Stomach (tissue), 9 donors: ENCODE results near the gene EGFR. TPM values are rescaled to one million over a fixed set of nuclear protein-coding genes. Genes with fewer than 3 reads are reported as not detected.

Source experiments
- DNase-seq, 2 donors: peaks; one replicate each; pipeline versions ENCODE4 v3.0.0 to v3.0.0-alpha.2; 2013 to 2019
- H3K27ac ChIP-seq, 5 donors: fragments of 200-600 bp in 4 of 5; sonication (generic) in 4 of 5; one replicate each; pipeline ENCODE4 v1.5.1; 2013 to 2019; ENCODE audit warnings: mild to moderate bottlenecking in 1 of 5, moderate library complexity in 1 of 5
- H3K27me3 ChIP-seq, 3 donors: fragments of 200-600 bp; sonication (generic); one replicate each; pipeline ENCODE4 v1.5.1; 2017 to 2019; ENCODE audit warnings: mixed run types in 1 of 3
- H3K36me3 ChIP-seq, 4 donors: fragments of 200-600 bp; sonication (generic); 1 replicate in 3 of 4; 2 replicates in 1 of 4; pipeline ENCODE4 v1.5.1; 2016 to 2019
- H3K4me1 ChIP-seq, 4 donors: fragments of 200-600 bp; sonication (generic); one replicate each; pipeline ENCODE4 v1.5.1; 2016 to 2019
- H3K4me3 ChIP-seq, 4 donors: fragments of 200-600 bp; sonication (generic) in 3 of 4; one replicate each; pipeline ENCODE4 v1.5.1; 2016 to 2019; ENCODE audit warnings: mild to moderate bottlenecking in 1 of 4
- H3K9me3 ChIP-seq, 4 donors: fragments of 200-600 bp; sonication (generic); one replicate each; pipeline ENCODE4 v1.5.1; 2016 to 2019
- EP300 ChIP-seq: sonication (generic); formaldehyde crosslinking; IDR thresholded peaks from one replicate; pipeline ENCODE4 v1.6.1; 2017; ENCODE audit warnings: antibody characterized with exemption
- POLR2A ChIP-seq, 4 donors: fragments of 450-650 bp; IDR thresholded peaks; one replicate each; pipeline ENCODE4 v1.6.1; 2016; ENCODE audit warnings: antibody characterized with exemption in 4 of 4, control low read depth in 2 of 4, mild to moderate bottlenecking in 1 of 4, moderate library complexity in 1 of 4
- POLR2AphosphoS5 ChIP-seq, 3 donors: sonication (generic); formaldehyde crosslinking; IDR thresholded peaks; one replicate each; pipeline ENCODE4 v1.6.1; 2016; ENCODE audit warnings: antibody characterized with exemption in 3 of 3
- WGBS, 5 donors: extraction: QIAGEN DNeasy Blood & Tissue Kit in 3 of 5; methylation state at CpG; one replicate each; pipeline versions ENCODE4 v1.1.5 to v1.1.7; 2013 to 2018; 5-methylcytosine and 5-hydroxymethylcytosine counted together
- intact Hi-C: fragments of 100-400 bp; cut with DNase I; formaldehyde crosslinking; loops from one replicate; pipeline ENCODE4 v1.15.1; 2023; ENCODE audit warnings: low total_unique reads
- polyA plus RNA-seq, 3 donors: library from polyadenylated mRNA; stranded (reverse); fragments of 200-250 nt; gene quantifications; one replicate each; pipeline ENCODE4 v1.2.3, GENCODE V29; 2013
- total RNA-seq, 5 donors: library from RNA; depleted of rRNA; stranded (reverse); fragments of >200 nt; gene quantifications; one replicate each; pipeline versions ENCODE4 v1.1.0 to v1.2.3, GENCODE V29; 2014 to 2016
- TF ChIP-seq, protein P1 (sequence below), 7 experiments: fragments of 450-650 bp in 4 of 7; fragments of 200-600 bp in 3 of 7; sonication (generic) in 3 of 7; IDR thresholded peaks; one replicate each; pipeline ENCODE4 v1.5.1; 2016 to 2019; ENCODE audit warnings: antibody characterized with exemption in 7 of 7, control low read depth in 2 of 7, mild to moderate bottlenecking in 1 of 7
- donor health status: healthy with polysubstance abuse.
- donor health status: Bipolar disorder and iron deficiency.
- donor health status: healthy.

Gene EGFR
- total and polyA plus RNA-seq, 8 donors, result 3.4 to 43.4 (median 32.6) TPM

DNA sequence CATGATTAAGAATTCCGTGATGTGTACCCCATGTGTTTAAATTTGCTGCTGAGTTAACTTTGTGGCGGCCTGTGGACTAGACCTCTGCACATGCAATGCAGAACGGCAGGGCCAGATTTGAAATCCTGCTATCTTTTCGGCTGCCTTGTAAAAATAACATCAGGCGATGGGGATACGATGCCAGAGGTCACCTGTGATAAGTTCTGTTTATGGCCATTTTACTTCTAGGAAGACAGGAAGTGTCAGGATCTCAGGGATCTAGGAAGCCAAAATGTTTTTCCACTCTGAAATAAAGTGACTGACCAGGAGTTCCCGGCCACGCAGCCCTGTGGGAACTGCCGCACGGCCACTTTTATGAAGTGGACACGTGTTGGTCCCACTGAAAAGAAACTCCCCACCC lies 77.5 kb downstream of the EGFR start:
- Histone ChIP-seq H3K4me3 (no peak overlapping the region), H3K27ac (no peak overlapping the region), H3K36me3 (no peaks in the 10 kb centered on the region), H3K4me1 (peaks cover 21 to 83% (median 45%) of the 10 kb centered on the region in 4 donors), H3K9me3 (no peaks in the 10 kb centered on the region), H3K27me3 (no peaks in the 10 kb centered on the region)
- WGBS, 5 donors, result 59 to 71% (median 65%) methylated on average over 11 of the region's 11 CpGs
- intact Hi-C loops, result no loop called here
- no peak for DNase-seq
- TF ChIP-seq POLR2AphosphoS5 (IDR thresholded peaks at IDR 0.05), result no peak
- no peak for TF ChIP-seq EP300
- TF ChIP-seq POLR2A (IDR thresholded peaks at IDR 0.05), result no peak
- TF ChIP-seq, protein P1, sequence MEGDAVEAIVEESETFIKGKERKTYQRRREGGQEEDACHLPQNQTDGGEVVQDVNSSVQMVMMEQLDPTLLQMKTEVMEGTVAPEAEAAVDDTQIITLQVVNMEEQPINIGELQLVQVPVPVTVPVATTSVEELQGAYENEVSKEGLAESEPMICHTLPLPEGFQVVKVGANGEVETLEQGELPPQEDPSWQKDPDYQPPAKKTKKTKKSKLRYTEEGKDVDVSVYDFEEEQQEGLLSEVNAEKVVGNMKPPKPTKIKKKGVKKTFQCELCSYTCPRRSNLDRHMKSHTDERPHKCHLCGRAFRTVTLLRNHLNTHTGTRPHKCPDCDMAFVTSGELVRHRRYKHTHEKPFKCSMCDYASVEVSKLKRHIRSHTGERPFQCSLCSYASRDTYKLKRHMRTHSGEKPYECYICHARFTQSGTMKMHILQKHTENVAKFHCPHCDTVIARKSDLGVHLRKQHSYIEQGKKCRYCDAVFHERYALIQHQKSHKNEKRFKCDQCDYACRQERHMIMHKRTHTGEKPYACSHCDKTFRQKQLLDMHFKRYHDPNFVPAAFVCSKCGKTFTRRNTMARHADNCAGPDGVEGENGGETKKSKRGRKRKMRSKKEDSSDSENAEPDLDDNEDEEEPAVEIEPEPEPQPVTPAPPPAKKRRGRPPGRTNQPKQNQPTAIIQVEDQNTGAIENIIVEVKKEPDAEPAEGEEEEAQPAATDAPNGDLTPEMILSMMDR (IDR thresholded peaks at IDR 0.05), result no peak

DNA sequence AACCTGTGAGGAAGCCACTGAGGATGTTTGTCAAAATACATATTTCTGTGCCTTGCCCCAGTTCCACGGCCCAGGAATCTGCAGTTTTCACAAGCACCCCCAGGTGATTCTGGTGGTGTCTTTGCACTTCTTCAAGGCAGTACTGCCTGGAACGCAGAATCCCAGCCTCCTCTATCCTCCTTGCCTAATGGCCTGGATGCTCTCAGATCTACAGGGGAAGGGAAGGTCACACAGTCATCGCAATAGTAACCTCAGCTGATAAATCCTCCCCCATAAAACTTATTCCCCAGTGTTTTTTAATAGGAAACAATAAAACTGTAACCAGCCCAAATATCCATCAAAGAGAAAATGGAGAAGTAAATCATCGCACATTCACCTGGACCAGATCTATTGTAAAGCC lies 78.3 kb downstream of the EGFR start:
- Histone ChIP-seq H3K27ac (no peak overlapping the region), H3K4me1 (peaks cover 18 to 83% (median 42%) of the 10 kb centered on the region in 4 donors), H3K9me3 (no peaks in the 10 kb centered on the region), H3K36me3 (no peaks in the 10 kb centered on the region), H3K4me3 (no peak overlapping the region), H3K27me3 (no peaks in the 10 kb centered on the region)
- intact Hi-C loops, result no loop called here
- DNase-seq, result no peak
- 89 to 97% (median 92%) methylated on average over 4 of the region's 4 CpGs for WGBS, 5 donors
- TF ChIP-seq EP300 (no peak), POLR2A (IDR thresholded peaks at IDR 0.05) (no peak), POLR2AphosphoS5 (IDR thresholded peaks at IDR 0.05) (no peak)
- TF ChIP-seq, protein P1 (IDR thresholded peaks at IDR 0.05), result no peak

DNA sequence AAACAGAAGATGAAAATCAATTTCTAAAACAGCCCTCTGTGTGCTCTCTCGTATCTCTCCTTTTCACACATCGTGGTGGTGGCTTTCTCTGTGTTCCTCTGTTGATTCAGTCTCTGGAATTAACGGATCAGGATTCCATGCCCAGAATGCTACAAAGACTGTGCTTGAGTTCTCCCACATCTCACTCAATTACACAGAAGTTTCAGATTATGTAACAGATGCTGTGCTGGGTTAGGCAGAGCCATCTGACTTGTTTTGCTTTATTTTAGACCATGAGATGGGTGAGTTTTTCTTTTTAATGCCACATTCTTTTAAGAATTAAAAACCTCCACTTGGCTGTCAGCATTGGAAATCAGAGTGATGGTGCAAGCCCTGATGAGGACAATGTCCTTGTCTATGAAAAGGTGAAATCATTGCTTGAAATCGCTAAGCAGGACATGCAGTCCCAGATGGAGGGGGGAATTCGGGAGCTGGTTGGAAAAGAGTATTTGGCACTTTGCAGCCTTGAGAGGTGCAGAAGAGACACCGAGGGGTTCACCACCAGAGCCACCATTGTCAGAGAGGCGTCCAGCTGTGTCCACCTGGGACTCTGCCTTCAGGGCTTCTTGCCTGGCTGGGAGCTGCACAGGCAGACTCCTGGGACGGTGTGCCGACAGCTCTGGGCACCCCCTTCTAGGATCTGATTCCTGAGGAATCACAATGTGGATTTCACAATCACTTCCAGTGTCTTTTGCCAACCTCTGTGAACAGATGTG lies 80.4 kb downstream of the EGFR start:
- DNase-seq, result peak in 1 of 2 donors; percentile 32
- peaks cover 11 to 67% (median 37%) of the 10 kb centered on the region in 4 donors for H3K4me1 ChIP-seq
- no peak overlapping the region for H3K4me3 ChIP-seq
- no peaks in the 10 kb centered on the region for H3K9me3 ChIP-seq
- 54 to 80% (median 73%) methylated on average over 9 of the region's 9 CpGs for WGBS, 5 donors
- no peaks in the 10 kb centered on the region for H3K27me3 ChIP-seq
- intact Hi-C loops, result no loop called here
- no peaks in the 10 kb centered on the region for H3K36me3 ChIP-seq
- H3K27ac ChIP-seq, result peak overlapping the region in 4 of 5 donors; percentile 23 to 78 (median 68)
- TF ChIP-seq EP300, result no peak

DNA sequence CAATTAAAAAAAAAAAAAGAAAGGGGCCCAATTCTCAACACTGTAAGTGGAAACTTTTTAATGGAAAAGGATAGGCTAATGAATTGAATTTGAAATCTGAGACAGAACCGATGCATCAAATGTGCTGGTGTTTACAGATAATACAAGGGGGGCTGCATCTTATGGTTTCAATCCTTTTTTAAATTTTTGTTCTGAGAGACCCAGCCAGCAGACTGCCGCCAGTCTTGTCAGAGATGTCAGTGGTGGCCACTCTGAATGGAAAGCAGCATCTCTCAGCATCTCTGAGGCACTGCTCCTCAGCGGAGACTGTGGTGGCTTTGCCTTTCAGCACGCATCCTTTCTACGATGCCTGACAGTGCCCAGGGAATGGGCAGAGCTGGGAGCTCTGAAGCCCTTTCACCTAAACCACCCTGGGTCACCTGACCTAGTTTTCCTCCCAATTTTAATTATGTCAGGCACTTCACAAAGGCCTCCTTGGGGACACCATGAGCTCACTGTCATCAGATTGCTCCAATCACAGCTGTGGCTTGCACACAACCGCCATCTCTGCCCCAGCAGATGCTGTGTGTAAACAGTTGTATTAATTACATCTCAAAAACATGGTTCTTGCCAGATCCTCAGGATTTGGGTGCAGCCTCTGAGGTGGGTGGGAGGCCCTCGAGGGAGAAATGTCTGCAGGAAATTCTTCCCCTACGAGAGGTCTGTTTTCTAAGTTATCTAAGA lies 81.2 kb downstream of the EGFR start:
- TF ChIP-seq POLR2A (IDR thresholded peaks at IDR 0.05) (no peak), POLR2AphosphoS5 (IDR thresholded peaks at IDR 0.05) (no peak), EP300 (no peak)
- TF ChIP-seq, protein P1 (IDR thresholded peaks at IDR 0.05), result no peak
- H3K27me3 ChIP-seq, result no peaks in the 10 kb centered on the region
- H3K36me3 ChIP-seq, result no peaks in the 10 kb centered on the region
- H3K27ac ChIP-seq, result peak overlapping the region; percentile 54 to 80 (median 77)
- H3K4me1 ChIP-seq, result peaks cover 11 to 67% (median 39%) of the 10 kb centered on the region in 4 donors
- no peaks in the 10 kb centered on the region for H3K9me3 ChIP-seq
- WGBS, 5 donors, result 49 to 69% (median 61%) methylated on average over 8 of the region's 8 CpGs
- intact Hi-C loops, result no loop called here
- H3K4me3 ChIP-seq, result no peak overlapping the region
- no peak for DNase-seq
